Measurements from ENCODE around the gene RFTN1. TPM values are rescaled to one million over a fixed set of nuclear protein-coding genes. Genes with fewer than 3 reads are reported as not detected.

RFTN1 gene
- total and polyA plus RNA-seq, 2 donors from 2014 or later, result 15.3 to 34.1 TPM

- FAIRE-seq (no peak), DNase-seq (no peak)
- Histone ChIP-seq H3K4me1 (ENCODE audit: control insufficient read depth in 2 of 3, insufficient read depth in 2 of 3, low read depth in 1 of 3, low read length in 3 of 3) (no peaks in the 10 kb centered on the region), H3K27me3 (ENCODE audit: control insufficient read depth, insufficient read depth, low read length) (no peaks in the 10 kb centered on the region), H3K36me3 (ENCODE audit: control insufficient read depth in 2 of 3, insufficient read depth in 3 of 3, low read length in 3 of 3) (peaks cover 0 to 9% (median 1%) of the 10 kb centered on the region in 3 donors), H3K27ac (ENCODE audit: low read depth in 2 of 2, low read length in 2 of 2) (no peak overlapping the region), H3K9me3 (ENCODE audit: control insufficient read depth in 2 of 3, insufficient read depth in 1 of 3, low read length in 3 of 3) (no peaks in the 10 kb centered on the region), H3K9ac (ENCODE audit: low read length in 3 of 3) (no peak overlapping the region), H3K4me3 (ENCODE audit: low read length in 3 of 3) (no peak overlapping the region)
- intact Hi-C loops (cut with DNase I), result loop anchor here (5.0 kb wide), 1 partner anchor 263 kb away; no protein-coding TSS in a partner anchor
- TF ChIP-seq CTCF (IDR thresholded peaks at IDR 0.05; ENCODE audit: borderline replicate concordance, extremely low read depth, insufficient read depth), result no peak
Observed at GRCh38 chr3:16289144-16289889, 224.2 kb downstream of the RFTN1 start.

- no peak overlapping the region for H3K9ac ChIP-seq (ENCODE audit: low read length in 3 of 3)
- no peaks in the 10 kb centered on the region for H3K4me1 ChIP-seq (ENCODE audit: control insufficient read depth in 2 of 3, insufficient read depth in 2 of 3, low read depth in 1 of 3, low read length in 3 of 3)
- H3K27me3 ChIP-seq (ENCODE audit: control insufficient read depth, insufficient read depth, low read length), result no peaks in the 10 kb centered on the region
- no peak for TF ChIP-seq CTCF (IDR thresholded peaks at IDR 0.05; ENCODE audit: borderline replicate concordance, extremely low read depth, insufficient read depth)
- peaks cover 0 to 13% (median 4%) of the 10 kb centered on the region in 3 donors for H3K36me3 ChIP-seq (ENCODE audit: control insufficient read depth in 2 of 3, insufficient read depth in 3 of 3, low read length in 3 of 3)
- H3K4me3 ChIP-seq (ENCODE audit: low read length in 3 of 3), result no peak overlapping the region
- DNase-seq (no peak), FAIRE-seq (no peak)
- H3K9me3 ChIP-seq (ENCODE audit: control insufficient read depth in 2 of 3, insufficient read depth in 1 of 3, low read length in 3 of 3), result no peaks in the 10 kb centered on the region
- intact Hi-C loops (cut with DNase I), result loop anchor here (5.0 kb wide), 1 partner anchor 264 kb away; no protein-coding TSS in a partner anchor
- no peak overlapping the region for H3K27ac ChIP-seq (ENCODE audit: low read depth in 2 of 2, low read length in 2 of 2)
Observed at GRCh38 chr3:16288664-16289063, 224.8 kb downstream of the RFTN1 start.

GRCh38 chr3:16286751-16287543 lies 226.6 kb downstream of the RFTN1 start:
- Histone ChIP-seq H3K27me3 (ENCODE audit: control insufficient read depth, insufficient read depth, low read length) (no peaks in the 10 kb centered on the region), H3K9me3 (ENCODE audit: control insufficient read depth in 2 of 3, insufficient read depth in 1 of 3, low read length in 3 of 3) (no peaks in the 10 kb centered on the region), H3K9ac (ENCODE audit: low read length in 3 of 3) (no peak overlapping the region), H3K27ac (ENCODE audit: low read depth in 2 of 2, low read length in 2 of 2) (no peak overlapping the region), H3K36me3 (ENCODE audit: control insufficient read depth in 2 of 3, insufficient read depth in 3 of 3, low read length in 3 of 3) (peaks cover 0 to 22% (median 8%) of the 10 kb centered on the region in 3 donors), H3K4me1 (ENCODE audit: control insufficient read depth in 2 of 3, insufficient read depth in 2 of 3, low read depth in 1 of 3, low read length in 3 of 3) (no peaks in the 10 kb centered on the region), H3K4me3 (ENCODE audit: low read length in 3 of 3) (no peak overlapping the region)
- intact Hi-C loops (cut with DNase I), result loop anchor here (5.0 kb wide), 1 partner anchor 265 kb away; no protein-coding TSS in a partner anchor
- FAIRE-seq (no peak), DNase-seq (no peak)
- TF ChIP-seq CTCF (IDR thresholded peaks at IDR 0.05; ENCODE audit: borderline replicate concordance, extremely low read depth, insufficient read depth), result no peak
